HG03571 (cell line): ENCODE data around the gene STAG1.
"Not testable (repeated sequence)": the region's sequence is repeated elsewhere in the genome, so short reads cannot be mapped to it uniquely, and the experiment has no call there.

Experiments
- ATAC-seq: cut with Tn5 transposase; IDR thresholded peaks from one replicate; pipeline ENCODE4 v1.9.1; 2021; ENCODE audit not compliant: unreplicated experiment

The STAG1 gene

GRCh38 chr3:136651581-136651980 is 100.6 kb downstream of the STAG1 start:
- no peak for ATAC-seq

GRCh38 chr3:136650461-136650860 is 101.7 kb downstream of the STAG1 start:
- no peak for ATAC-seq

GRCh38 chr3:136645915-136646314 is 106.3 kb downstream of the STAG1 start:
- ATAC-seq: no peak

GRCh38 chr3:136644212-136644611 is 108.0 kb downstream of the STAG1 start:
- ATAC-seq: no peak

- ATAC-seq: not testable (repeated sequence)
Observed at GRCh38 chr3:136643380-136643779, 108.8 kb downstream of the STAG1 start.

DNA sequence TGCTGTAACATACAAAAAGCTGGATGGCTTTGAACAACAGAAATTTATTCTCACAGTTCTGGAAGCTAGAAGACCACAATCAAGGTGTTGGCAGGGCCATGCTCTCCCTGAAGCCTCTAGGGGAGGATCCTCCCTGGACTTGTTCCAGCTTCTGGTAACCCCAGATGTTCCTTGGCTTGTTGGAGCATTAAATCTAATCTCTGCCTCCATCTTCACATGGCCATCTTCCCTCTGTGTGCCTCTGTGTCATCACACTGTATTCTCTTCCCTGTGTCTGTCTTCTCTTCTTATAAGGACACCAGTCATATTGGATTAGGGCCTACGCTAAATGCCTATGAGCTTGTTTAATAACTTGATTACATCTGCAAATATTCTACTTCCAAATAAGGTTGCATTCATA is 109.5 kb downstream of the STAG1 start:
- ATAC-seq: no peak

DNA sequence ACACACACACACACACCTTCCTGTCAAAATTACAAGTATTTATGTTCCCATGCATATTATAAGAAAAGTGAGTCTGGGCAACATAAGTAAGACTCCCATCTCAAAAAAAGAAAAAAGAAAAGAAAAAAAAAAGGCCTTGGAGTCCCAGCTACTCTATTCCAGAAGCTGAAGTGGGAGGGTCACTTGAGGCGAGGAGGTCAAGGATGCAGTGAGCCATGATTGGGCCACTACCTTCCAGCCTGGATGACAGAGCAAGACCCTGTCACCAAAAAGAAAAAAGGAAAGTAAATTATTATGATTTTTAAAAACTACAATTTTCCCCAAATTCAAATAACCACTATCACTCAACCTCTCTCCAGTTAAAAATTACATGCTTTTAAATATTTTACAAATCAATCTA is 113.1 kb downstream of the STAG1 start:
- no peak for ATAC-seq

DNA sequence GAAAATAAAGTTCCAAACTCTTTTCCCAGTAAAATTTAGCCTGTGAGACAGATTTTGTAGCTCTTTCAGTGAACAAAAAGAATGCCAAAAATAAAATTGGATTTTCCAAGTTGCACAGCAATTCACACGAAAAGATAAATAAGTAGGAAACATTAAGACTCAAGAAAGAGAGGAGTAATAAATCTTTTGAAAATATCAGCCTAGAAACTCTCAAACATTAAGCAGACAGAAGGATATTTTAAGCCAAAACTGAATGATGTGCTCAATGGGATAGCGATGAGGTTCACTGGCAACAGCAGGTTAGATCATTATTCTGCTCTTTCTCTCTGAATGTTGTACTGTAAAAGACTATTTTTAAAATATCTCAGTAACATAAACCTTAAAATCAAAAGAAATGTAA is 115.0 kb downstream of the STAG1 start:
- no peak for ATAC-seq

- ATAC-seq: no peak
Observed at GRCh38 chr3:136634821-136635220, 117.4 kb downstream of the STAG1 start.

- ATAC-seq: no peak
Observed at GRCh38 chr3:136632625-136633081, 119.5 kb downstream of the STAG1 start.

DNA sequence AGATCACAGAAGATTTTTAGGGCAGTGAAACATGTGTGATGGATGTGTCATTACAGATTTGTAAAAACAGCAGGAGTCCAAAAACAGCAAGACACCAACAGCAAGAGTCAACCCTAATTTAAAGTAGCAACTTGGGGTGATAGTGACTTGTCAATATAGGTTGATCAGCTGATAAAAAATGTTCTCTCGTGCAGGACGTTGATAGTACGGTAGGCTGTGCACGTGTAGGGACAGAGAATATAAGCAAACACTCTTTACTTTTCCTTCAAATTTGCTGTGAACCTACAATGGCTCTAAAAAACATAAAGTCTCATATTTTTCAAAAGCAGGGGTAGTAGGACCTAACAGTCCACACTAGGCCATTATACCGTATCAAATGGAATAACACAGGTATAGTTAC is 120.8 kb downstream of the STAG1 start:
- no peak for ATAC-seq

DNA sequence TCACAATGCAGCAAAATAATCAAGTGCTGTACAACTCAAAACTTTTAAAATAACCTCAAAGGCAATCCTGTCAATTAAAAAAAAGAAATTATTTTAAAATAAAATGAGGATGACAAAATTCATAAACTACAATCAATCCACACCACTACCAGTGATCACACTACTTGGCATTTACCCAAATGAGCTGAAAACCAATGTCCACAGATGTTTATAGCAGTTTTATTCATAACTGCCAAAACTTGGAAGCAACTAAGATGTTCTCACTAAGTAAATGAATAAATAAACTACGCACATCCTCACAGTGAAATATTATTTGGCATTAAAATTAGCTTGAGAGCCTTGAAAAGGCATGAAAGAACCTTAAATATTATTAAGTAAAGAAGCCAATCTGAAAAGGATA is 121.3 kb downstream of the STAG1 start:
- ATAC-seq: no peak

GRCh38 chr3:136626493-136626892 is 125.7 kb downstream of the STAG1 start:
- ATAC-seq: no peak

GRCh38 chr3:136624894-136625815 is 127.0 kb downstream of the STAG1 start:
- no peak for ATAC-seq

DNA sequence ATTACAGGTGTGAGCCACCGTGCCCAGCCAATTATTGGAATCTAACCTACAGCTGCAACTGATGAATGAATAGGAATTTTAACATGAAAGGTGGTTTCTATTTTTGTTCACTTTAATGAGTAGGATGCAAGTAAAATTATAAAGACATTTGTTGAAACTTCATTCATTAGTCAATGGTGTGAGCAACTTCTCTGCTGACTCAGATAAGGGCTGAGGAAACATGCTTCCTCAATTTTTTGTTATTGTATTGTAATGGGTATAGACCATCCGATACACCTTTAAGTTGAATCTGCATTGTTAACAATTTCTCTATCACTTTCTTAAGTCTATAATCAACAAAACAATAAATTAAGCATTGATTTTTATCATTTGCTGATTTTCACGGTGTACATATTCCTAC is 127.8 kb downstream of the STAG1 start:
- no peak for ATAC-seq

DNA sequence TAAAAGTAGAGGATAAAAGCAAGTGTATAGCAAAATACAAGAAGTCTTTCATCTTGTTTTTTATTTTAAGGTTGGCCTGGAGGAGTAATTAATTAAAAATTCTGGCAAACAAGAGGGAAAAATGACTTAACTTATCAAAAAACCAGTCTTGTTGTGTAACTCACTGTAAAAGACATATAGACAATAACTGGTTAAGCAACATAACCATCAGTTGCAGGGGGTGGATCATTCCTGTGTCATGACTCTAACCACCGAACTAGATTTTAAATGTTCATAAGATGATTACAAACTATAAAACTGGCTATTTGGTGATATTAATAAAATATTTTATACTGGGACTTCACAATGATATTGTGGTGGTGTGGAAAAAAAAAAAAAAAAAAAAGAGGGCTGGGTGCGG is 130.6 kb downstream of the STAG1 start:
- ATAC-seq: no peak

- ATAC-seq: no peak
Observed at GRCh38 chr3:136620436-136620835, 131.7 kb downstream of the STAG1 start.

GRCh38 chr3:136617969-136618525 is 134.1 kb downstream of the STAG1 start:
- not testable (repeated sequence) for ATAC-seq

- ATAC-seq: no peak
Observed at GRCh38 chr3:136617198-136617597, 135.0 kb downstream of the STAG1 start.

DNA sequence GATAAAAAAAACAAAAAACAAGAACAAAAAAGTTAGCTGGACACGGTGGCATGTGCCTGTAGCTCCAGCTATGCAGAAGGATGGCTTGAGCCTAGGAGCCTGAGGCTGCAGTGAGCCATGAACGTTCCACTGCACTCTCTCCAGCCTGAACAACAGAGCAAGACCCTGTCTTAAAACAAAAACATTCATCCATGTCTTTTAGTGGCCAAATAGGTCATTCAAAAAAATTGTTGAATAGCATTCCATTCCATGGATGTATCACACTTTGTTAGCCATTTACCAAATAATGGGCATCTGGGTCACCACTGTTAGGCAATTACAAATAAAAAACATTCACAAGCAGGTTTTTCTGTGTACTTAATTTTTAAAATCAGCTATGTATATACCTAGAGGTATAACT is 139.7 kb downstream of the STAG1 start:
- ATAC-seq: no peak

DNA sequence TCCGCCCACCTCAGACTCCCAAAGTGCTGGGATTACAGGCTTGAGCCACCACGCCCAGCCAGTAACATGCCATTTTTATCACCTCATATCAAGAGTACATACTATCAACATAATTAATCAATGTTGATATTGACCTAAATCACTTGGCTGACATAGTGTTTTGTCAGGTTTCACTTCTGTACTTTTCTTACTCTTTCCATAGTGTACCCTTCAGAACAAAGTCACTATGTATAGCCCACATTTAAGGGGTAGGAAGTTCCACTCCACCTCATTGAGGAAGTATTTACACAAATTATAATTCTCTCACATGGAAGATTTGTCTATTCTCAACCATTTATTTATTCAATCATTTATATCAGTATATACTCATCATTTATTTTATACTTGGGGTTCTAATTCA is 145.2 kb downstream of the STAG1 start:
- no peak for ATAC-seq

DNA sequence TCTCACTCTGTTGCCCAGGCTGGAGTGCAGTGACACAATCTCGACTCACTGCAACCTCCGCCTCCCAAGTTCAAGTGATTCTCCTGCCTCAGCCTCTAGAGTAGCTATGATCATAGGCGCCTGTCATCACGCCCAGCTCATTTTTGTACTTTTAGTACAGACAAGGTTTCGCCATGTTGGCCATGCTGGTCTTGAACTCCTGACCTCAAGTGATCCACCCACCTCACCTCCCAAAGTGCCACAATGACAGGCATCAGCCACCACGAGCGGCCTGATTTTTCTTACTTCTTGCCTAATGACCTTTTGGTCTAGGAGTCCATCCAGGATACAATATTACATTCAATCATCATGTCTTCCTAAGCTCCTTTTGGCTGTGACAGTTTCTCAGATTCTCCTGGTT is 146.0 kb downstream of the STAG1 start:
- ATAC-seq: not testable (repeated sequence)
